ENCODE results near the gene COL27A1. TPM values are rescaled to one million over a fixed set of nuclear protein-coding genes. Genes with fewer than 3 reads are reported as not detected.

Gene COL27A1
- total RNA-seq, 1 donor from 2014 or later, result 39.6 TPM

- no peak for DNase-seq (ENCODE audit: extremely low read depth, low read depth, low spot score)
Measured at GRCh38 chr9:114238891-114239875, 83.8 kb downstream of the COL27A1 start.

DNA sequence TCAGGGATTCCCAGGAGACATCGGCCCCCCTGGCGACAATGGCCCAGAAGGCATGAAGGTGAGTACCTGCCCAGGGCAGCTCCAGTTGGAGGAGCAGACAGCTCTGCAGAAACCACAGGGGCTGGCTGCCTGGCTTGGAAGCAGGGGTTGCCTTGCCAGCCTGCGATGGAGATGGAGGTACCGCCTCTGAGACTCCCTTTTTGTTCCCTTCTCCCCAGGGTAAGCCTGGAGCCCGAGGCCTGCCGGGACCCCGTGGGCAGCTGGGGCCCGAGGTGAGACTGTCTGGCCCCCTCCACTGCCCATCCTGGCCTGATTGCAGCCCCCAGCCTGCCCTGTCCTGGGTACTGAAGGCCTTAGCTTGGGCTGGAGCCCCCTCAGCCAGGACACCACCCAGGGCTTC lies 84.9 kb downstream of the COL27A1 start:
- DNase-seq (ENCODE audit: extremely low read depth, low read depth, low spot score), result no peak

DNA sequence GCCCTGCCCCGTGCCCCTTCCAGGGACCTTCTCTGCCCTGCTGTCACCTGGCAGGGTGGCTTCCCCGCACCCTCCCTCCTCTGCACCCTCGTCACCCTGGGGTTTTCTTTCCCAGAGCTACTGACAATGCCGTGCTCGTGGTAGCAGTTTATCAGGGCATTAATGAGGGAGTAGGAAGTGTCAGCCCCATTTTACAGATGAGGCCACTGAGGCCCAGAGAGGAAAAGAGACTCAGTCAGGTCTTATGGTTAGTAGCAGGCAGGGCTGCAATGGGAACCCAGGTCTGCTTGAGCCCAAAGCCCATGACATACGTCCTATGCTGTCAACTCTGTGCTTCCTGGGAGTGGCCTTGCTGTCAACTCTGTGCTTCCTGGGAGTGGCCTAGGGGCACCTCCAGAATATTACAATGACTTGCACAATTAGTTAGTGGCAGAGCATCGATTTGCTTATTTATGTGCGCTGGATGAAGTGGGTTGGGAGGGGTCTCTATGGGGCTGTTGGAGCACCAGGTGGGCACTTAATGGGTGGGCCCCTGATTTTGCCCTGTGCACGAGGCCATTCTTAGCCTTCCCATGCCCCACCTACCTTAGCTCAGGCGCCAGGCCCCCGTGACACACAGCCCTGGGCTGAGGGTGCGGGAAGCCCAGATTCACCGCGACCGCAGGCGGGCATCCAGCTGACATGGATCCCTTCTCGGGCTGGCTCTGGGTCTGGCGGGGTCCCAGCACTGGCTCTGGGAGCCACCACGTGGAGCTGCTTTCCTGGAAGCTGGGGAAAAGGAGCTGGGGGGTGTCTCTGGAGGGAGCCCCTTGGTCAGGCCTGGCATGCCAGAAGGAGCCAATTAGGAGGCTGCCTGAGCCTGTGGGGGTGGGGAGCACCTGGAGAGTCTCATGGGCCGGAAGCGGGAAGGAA lies 85.6 kb downstream of the COL27A1 start:
- no peak for DNase-seq (ENCODE audit: extremely low read depth, low read depth, low spot score)

- DNase-seq (ENCODE audit: extremely low read depth, low read depth, low spot score), result no peak
Measured at GRCh38 chr9:114242837-114243236, 87.5 kb downstream of the COL27A1 start.

DNA sequence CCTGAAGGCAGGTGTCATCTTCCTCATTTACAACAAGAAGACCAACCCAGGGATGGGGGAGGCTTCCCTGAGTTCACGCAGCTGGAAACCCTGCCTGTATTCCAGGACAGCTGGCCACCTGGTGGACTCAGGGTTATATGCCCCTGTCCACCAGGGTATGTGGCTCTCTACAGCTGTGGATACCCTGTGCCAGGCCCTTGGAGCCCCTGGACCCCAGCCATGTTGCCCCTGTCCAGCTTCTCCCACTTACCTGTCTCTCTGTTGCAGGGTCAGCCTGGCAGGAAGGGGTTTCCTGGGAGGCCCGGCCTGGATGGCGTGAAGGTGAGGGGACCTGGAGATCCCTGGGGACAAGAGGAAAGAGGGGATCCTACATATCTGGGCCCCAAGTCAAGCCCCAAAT lies 87.9 kb downstream of the COL27A1 start:
- DNase-seq (ENCODE audit: extremely low read depth, low read depth, low spot score), result no peak

DNA sequence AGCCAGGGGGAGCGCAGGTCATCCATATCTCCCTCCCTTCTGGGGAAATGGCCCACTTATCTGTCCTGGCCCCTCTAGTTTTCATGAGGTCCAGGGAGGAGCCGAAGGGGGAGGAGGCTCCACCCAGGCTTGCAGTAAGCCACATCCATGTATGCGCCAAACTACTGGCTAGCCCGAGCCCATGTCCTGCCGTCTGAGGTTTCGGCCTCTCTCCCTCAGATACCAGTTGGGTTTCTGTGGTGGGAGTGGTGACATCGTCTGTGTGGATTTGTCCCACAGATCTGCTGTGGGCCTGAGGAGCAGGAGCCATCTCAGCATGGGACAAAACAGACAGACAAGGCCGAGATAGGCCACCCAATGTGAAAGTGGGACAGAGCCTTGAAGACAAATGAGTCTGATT lies 89.2 kb downstream of the COL27A1 start:
- no peak for DNase-seq (ENCODE audit: extremely low read depth, low read depth, low spot score)

DNA sequence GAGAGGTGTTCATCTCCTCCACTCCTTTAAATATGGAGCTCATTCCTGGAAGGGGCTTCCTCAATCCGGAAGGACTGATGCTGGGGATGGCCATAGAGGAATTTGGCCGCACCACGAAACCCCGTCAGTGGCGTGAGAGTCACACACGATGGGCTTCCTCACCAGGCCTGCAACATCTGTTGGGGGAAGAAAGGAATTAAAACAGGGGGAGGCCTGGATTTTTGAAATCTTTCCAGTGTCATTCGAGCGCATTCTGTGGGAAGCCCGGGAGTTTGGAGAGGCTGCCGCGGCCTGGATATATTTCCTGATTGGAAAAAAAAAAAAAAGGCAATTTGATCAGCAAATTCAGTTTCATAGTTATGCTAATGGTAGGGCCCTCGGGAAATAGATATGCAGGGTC lies 91.2 kb downstream of the COL27A1 start:
- no peak for DNase-seq (ENCODE audit: extremely low read depth, low read depth, low spot score)

GRCh38 chr9:114247077-114247476 lies 91.7 kb downstream of the COL27A1 start:
- DNase-seq (ENCODE audit: extremely low read depth, low read depth, low spot score), result no peak

- no peak for DNase-seq (ENCODE audit: extremely low read depth, low read depth, low spot score)
Measured at GRCh38 chr9:114247491-114247890, 92.2 kb downstream of the COL27A1 start.

DNA sequence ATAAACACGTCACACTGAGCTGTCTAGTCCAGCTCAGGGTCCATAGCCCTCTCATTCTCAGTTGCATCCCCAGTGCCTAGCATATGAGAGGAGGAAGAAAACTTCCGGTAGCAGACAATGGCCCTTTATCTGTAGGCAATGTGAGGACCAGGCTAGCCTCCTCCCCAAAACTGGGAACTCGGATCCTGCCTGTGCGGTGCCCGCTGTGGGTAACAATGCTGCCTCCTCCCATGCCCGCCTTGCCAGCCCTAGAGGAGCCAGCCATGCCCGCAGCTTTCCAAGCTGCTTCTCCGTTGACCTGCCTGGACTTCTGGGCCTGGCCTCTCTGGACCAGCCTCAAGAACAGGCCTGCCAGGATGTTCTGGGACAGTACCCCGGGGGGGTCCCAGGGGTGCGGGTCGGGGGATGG lies 93.0 kb downstream of the COL27A1 start:
- no peak for DNase-seq (ENCODE audit: extremely low read depth, low read depth, low spot score)

- no peak for DNase-seq (ENCODE audit: extremely low read depth, low read depth, low spot score)
Measured at GRCh38 chr9:114249424-114250234, 94.3 kb downstream of the COL27A1 start.

DNA sequence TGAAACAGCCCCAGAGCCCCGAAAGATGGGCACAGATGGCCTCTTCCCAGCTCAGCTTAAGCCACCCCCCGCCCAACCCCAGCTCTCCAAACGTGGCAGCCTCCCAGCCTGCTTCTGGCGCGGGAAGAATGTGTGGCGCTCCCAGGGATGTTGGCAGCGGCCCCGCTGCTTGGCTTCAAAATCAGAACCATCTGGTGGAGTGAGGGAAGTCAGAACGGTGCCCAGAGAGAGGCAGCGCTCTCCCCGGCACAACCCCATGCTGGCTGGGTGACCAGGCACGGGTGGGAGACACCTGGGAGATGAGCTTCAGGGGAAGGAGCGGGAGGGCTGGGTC lies 94.9 kb downstream of the COL27A1 start:
- DNase-seq (ENCODE audit: extremely low read depth, low read depth, low spot score), result no peak

- no peak for DNase-seq (ENCODE audit: extremely low read depth, low read depth, low spot score)
Measured at GRCh38 chr9:114250648-114251047, 95.3 kb downstream of the COL27A1 start.

GRCh38 chr9:114252394-114252793 lies 97.1 kb downstream of the COL27A1 start:
- no peak for DNase-seq (ENCODE audit: extremely low read depth, low read depth, low spot score)

DNA sequence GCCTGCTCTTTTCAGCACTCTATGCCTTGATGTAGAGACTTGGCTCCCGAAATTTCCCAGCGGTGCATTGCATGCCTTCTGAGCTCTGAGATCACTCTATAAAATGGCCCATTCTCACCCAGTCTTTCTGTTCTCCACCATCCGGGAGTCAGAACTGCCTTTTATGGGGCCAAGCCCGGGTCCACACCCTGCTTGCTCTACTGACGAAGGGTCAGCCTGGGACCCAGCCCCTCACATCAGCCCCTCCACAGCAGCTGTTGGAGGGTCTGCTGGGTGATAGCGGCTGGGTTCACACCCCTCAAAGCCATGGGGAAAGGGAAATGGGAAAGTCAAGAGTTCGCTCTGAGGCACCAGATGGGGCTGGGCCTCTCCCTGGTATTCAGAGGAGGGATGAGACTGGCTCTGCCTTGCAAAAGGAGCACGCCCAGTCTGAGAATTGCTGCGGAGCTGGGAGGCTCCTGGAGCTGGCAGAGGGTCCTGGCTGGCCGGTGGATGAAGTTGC lies 101.5 kb downstream of the COL27A1 start:
- DNase-seq (ENCODE audit: extremely low read depth, low read depth, low spot score), result no peak

DNA sequence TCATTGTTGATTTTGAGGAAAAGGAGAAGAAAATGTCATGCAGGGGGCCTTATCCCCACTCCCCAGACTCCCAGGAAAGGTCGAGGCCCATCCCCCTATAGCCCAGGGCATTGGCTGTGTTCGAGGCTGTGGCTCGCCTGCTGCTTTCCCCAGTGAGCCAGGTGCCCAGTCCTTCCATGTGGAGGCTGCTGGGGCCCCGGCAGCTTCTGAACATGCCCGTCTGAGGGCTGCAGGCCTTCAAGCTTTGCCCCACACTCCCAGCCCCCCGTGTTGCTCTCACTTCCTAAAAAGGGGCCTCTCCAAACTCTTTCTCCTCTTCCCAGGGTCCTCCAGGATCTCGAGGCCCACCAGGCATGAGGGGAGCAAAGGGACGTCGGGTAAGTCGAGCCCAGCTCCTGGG lies 102.9 kb downstream of the COL27A1 start:
- DNase-seq (ENCODE audit: extremely low read depth, low read depth, low spot score), result no peak

GRCh38 chr9:114258866-114259797 lies 103.8 kb downstream of the COL27A1 start:
- no peak for DNase-seq (ENCODE audit: extremely low read depth, low read depth, low spot score)

GRCh38 chr9:114259798-114260523 lies 104.6 kb downstream of the COL27A1 start:
- DNase-seq (ENCODE audit: extremely low read depth, low read depth, low spot score), result no peak

DNA sequence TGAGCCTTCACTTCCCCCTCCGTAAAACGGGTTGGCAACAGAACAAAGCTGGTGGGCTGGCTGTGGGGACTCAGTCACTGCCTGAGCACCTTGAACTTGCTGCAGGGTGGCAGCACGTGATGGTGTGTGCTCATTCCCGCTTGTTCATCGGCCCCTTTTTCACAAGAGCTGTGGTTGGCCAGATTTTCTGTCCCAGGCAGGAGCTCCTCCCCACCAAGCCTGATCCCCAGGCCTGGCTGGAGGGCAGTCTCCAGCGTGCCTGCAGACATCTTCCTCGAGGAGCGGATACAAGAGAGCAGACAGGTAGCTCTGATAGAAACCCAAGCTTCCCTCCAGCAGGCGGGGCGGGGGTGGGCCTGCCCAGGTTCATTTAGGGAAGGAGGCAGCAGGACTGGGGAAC lies 105.7 kb downstream of the COL27A1 start:
- DNase-seq (ENCODE audit: extremely low read depth, low read depth, low spot score), result no peak
